Activated T-cell treated with anti-CD3 and anti-CD28 coated beads, Interleukin-2, amount 50 U/mL, for 72 hours (primary cell): ENCODE data around the gene KLF18. TPM values are rescaled to one million over a fixed set of nuclear protein-coding genes. Genes with fewer than 3 reads are reported as not detected.

ENCODE experiments used
- ATAC-seq, 2 donors: fragments of 150-1000 bp; cut with Tn5 transposase; replicated peaks in 1 of 2; 2 replicates each; pipeline ENCODE4 v1.10.0; 2021; ENCODE audit warnings: moderate library complexity in 2 of 2, mild to moderate bottlenecking in 1 of 2
- DNase-seq, 2 donors: peaks; one replicate each; pipeline ENCODE4 v3.0.0; 2021 to 2022; ENCODE audit warnings: mixed read lengths in 1 of 2
- H3K27ac Mint-ChIP-seq: one replicate; pipeline ENCODE4 v1.8.0; 2022; ENCODE audit warnings: mild to moderate bottlenecking, moderate library complexity, mixed read lengths
- H3K27me3 Mint-ChIP-seq: one replicate; pipeline ENCODE4 v1.8.0; 2022; ENCODE audit warnings: low read depth, mixed read lengths
- H3K36me3 Mint-ChIP-seq, 2 donors: one replicate each; pipeline ENCODE4 v1.8.0; 2022; ENCODE audit warnings: mixed read lengths in 2 of 2, mild to moderate bottlenecking in 1 of 2; ENCODE audit not compliant: insufficient read depth in 2 of 2
- H3K4me1 Mint-ChIP-seq: one replicate; pipeline ENCODE4 v1.8.0; 2022; ENCODE audit warnings: low read depth, mixed read lengths
- H3K4me3 Mint-ChIP-seq, 2 donors: one replicate each; pipeline ENCODE4 v1.8.0; 2022; ENCODE audit warnings: mild to moderate bottlenecking in 2 of 2, mixed read lengths in 2 of 2, moderate library complexity in 2 of 2
- H3K9me3 Mint-ChIP-seq, 2 donors: one replicate each; pipeline ENCODE4 v1.8.0; 2022; ENCODE audit warnings: mixed read lengths in 2 of 2
- total RNA-seq, 2 donors: library from RNA; stranded (reverse); gene quantifications; one replicate each; pipeline ENCODE4 v1.2.3, GENCODE V29; 2022

KLF18 gene
- total RNA-seq, result not detected

DNA sequence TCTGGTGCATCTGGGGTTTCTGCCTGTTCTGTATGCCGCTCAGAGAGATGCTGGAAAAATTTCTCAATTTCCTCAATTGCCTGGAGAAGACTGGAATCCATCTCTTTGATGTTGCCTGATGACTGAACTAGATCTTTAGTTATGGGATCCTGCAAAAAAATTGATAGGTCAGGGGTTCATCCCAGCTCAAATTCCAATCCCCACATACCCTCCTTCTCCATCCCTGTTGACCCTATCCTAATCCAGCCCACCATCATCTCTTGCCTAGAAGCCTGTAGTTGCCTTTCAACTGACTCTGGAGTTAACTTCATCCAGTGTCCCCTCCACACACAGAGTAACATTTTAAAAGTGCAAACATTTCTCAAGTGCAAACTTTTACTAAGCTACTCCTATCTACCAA, at the start of gene KLF18:
Gene KLF18, minus strand, starts transcription at position 101 of the 400 bp plus-strand sequence. Its CDS starts 0 bp downstream, at position 101.
- ATAC-seq, result no peak
- no peak for DNase-seq
- Mint-ChIP-seq H3K27me3 (peaks cover 9% of the 10 kb centered on the region), H3K4me1 (no peaks in the 10 kb centered on the region), H3K9me3 (peaks cover 11% of the 10 kb centered on the region in 2 donors), H3K4me3 (no peak within 1 kb of the TSS), H3K36me3 (peaks cover 7 to 15% of the 10 kb centered on the region in 2 donors), H3K27ac (no peak within 1 kb of the TSS)

DNA sequence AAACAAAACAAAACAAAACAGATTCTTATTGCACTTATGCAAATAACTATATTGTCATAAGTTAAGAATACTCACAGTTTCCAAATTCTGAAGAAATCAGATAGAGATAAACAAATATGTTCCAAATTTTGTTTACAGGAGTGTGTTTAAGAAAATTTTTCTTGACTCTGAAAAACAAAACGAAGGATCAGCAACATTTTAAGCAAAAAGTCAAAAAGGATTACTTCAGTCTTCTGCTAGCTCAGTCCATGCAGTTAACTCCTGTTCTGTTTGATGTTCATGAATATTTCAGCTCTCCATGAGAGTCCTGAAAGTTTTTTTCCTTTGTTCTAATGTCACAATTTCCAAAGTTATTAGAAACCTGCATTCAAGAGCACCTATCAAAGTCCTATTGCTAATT, 33.2 kb upstream of the KLF18 start:
- Mint-ChIP-seq H3K27me3 (peaks cover 14% of the 10 kb centered on the region), H3K4me1 (no peaks in the 10 kb centered on the region), H3K4me3 (no peak overlapping the region), H3K27ac (no peak overlapping the region), H3K9me3 (peaks cover 3 to 5% of the 10 kb centered on the region in 2 donors), H3K36me3 (peaks cover 4 to 9% of the 10 kb centered on the region in 2 donors)
- no peak for DNase-seq
- no peak for ATAC-seq

DNA sequence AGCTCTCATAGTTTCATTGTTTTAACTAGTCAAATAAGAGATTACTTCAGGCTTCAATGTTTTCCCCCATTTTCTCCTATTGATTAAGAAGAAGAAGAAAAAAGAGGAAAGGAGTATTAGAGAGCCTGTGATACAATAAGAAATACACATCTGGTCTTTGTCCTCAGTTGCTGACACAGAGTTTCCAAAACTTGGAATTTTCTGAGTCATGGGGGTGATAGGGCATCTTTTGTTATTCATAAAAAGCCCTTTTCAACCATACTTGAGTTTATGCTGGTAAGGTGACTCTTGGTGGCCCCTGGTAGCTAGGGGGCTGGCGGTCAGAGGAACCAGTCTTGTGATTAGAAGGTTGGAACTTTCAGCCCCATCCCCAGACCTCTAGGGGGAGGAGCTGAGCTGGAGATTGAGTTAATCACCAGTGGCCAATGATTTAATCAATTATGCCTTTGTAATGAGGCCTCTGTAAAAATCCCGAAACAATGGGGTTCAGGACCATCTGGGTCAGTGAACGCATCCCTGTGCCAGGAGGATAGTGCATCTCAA, 28.9 kb upstream of the KLF18 start:
- H3K27ac Mint-ChIP-seq, result no peak overlapping the region
- H3K36me3 Mint-ChIP-seq, result peaks cover 7 to 9% of the 10 kb centered on the region in 2 donors
- H3K27me3 Mint-ChIP-seq, result peaks cover 14% of the 10 kb centered on the region
- no peak overlapping the region for H3K4me3 Mint-ChIP-seq
- ATAC-seq (no peak), DNase-seq (no peak)
- peaks cover 5 to 8% of the 10 kb centered on the region in 2 donors for H3K9me3 Mint-ChIP-seq
- H3K4me1 Mint-ChIP-seq, result no peaks in the 10 kb centered on the region

DNA sequence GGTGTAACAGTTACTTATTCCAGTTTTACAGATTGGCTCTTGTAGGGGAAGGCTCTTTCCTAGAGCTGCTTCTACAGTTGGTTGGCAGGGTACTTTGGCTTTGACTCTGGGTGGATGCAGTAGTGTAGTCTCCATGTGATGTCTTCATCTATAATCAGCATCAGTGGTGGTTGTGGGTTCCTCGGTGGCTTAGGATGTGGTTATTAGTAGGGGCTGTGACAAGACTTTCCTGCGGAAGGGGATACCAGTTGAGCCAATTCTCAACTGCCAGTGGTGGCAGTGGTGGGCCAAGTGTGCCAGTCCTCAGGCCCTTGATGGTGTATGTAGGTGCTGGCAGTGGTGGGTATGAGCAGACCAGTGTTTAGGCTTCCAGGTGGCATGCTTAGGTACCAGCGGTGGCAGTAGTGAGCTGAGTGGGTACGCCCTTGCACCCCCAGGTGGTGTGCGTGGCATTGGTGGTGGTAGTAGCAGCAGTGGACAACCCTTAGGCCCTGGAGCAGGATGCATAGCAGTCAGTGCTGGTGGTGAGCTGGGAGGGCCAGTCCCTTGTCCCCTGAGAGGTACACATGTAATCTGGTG, 27.2 kb upstream of the KLF18 start:
- Mint-ChIP-seq H3K27ac (no peak overlapping the region), H3K27me3 (peaks cover 9% of the 10 kb centered on the region), H3K4me1 (no peaks in the 10 kb centered on the region), H3K4me3 (no peak overlapping the region), H3K9me3 (peaks cover 2 to 6% of the 10 kb centered on the region in 2 donors), H3K36me3 (peaks cover 0 to 4% of the 10 kb centered on the region in 2 donors)
- ATAC-seq, result no peak
- no peak for DNase-seq

DNA sequence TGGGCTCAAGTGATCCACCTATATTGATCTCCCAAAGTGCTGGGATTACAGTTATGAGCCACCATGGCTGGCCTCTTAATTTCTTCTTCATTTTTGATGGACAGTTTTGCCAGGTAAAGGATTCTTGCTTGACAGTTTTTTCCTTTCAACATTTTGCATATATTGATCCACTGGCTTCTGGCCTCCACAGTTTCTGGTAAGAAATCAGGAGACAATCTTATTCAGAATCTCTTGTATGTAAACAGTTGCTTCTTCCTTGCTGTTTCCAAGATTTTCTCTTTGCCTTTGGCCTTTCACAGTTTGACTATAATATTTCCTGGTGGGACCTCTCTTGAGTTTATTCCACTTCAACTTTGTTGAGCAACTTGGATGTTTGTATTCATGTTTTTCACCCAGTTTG, 20.1 kb upstream of the KLF18 start:
- Mint-ChIP-seq H3K27me3 (no peaks in the 10 kb centered on the region), H3K4me1 (no peaks in the 10 kb centered on the region), H3K9me3 (peaks cover 0 to 2% of the 10 kb centered on the region in 2 donors), H3K36me3 (no peaks in the 10 kb centered on the region), H3K27ac (no peak overlapping the region), H3K4me3 (no peak overlapping the region)
- ATAC-seq (no peak), DNase-seq (no peak)

DNA sequence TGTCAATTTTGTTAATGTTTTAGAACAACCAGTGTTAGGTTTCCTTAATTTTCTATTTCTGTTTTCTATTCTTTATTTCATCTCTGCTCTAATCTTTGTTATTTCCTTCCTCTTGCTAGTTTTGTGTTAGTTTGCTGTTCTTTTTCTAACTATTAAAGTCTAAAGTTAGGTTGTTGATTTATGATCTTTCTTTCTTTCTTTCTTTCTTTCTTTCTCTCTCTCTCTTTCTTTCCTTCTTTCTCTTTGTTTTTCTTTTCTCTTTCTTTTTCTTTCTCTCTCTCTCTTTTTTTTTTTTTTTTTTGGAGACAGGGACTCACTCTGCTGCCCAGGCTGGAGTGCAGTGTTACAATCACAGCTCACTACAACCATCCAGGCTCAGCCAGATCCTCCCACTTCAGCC, 17.4 kb upstream of the KLF18 start:
- Mint-ChIP-seq H3K27ac (no peak overlapping the region), H3K9me3 (peaks cover 0 to 2% of the 10 kb centered on the region in 2 donors), H3K4me1 (no peaks in the 10 kb centered on the region), H3K36me3 (no peaks in the 10 kb centered on the region), H3K27me3 (no peaks in the 10 kb centered on the region), H3K4me3 (no peak overlapping the region)
- ATAC-seq (no peak), DNase-seq (no peak)

DNA sequence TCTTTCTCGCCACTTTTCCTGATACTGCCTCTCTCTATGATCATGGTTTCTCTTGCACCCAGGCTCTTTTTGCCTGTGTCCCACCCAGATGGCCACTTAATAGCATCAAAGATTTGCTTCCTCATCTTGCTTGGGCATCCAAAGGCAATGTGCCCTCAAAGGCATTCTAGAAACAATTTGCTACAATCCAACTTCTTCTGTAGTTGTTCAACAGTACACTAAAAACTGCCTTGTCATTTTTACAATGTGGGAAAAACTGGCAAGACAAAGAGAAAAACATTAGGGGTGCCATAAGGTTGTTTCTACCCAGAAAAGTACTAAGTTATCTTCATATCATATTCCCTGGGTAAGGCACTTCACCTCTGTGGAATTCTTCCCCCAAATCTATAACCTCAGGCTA, 16.5 kb upstream of the KLF18 start:
- no peaks in the 10 kb centered on the region for H3K9me3 Mint-ChIP-seq
- no peak overlapping the region for H3K27ac Mint-ChIP-seq
- H3K4me3 Mint-ChIP-seq, result no peak overlapping the region
- DNase-seq (no peak), ATAC-seq (no peak)
- no peaks in the 10 kb centered on the region for H3K27me3 Mint-ChIP-seq
- no peaks in the 10 kb centered on the region for H3K36me3 Mint-ChIP-seq
- H3K4me1 Mint-ChIP-seq, result no peaks in the 10 kb centered on the region

DNA sequence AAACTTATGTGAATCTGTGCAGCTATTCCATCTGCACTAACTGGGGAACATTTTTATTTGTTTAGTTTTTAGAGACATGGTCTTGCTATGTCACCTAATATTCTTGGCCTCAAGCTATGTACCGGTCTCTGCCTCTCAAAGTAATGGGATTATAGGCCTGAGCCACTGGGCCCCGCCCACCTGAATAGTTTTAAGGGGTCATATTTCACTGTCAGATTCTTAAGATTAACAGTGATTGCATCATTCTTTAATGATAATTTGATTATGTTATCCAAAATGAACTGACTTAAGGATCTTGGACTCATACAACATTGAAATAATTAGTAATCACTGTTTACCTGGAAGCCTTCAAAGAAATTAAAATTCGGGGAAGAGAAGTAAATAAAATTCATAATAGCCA, 12.6 kb upstream of the KLF18 start:
- no peaks in the 10 kb centered on the region for H3K36me3 Mint-ChIP-seq

DNA sequence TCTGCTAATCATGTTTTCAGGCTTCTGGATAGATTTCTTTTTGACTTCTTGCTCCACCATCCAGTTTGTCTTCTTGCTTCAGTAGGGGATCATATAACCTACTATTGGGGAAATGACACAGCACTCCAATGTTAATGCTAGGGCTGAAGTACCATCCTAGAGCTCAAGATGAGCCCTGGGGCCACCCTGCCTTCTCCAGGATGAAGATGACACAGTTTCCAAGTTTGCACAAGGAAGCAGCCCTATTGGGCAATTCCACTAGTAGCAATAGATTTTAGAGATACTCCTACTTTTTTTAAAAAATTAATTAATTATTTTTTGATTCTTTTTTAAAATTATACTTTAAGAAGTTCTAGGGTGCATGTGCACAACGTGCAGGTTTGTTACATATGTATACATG, 11.3 kb upstream of the KLF18 start:
- Mint-ChIP-seq H3K27ac (no peak overlapping the region), H3K36me3 (no peaks in the 10 kb centered on the region), H3K4me1 (no peaks in the 10 kb centered on the region), H3K27me3 (peaks cover 17% of the 10 kb centered on the region), H3K9me3 (no peaks in the 10 kb centered on the region), H3K4me3 (no peak overlapping the region)
- ATAC-seq, result no peak
- no peak for DNase-seq

More for the DNA sequence above, 12.6 kb upstream of the KLF18 start:
- DNase-seq (no peak), ATAC-seq (no peak)
- Mint-ChIP-seq H3K4me3 (no peak overlapping the region), H3K27ac (no peak overlapping the region), H3K27me3 (peaks cover 17% of the 10 kb centered on the region), H3K4me1 (no peaks in the 10 kb centered on the region), H3K9me3 (no peaks in the 10 kb centered on the region)

DNA sequence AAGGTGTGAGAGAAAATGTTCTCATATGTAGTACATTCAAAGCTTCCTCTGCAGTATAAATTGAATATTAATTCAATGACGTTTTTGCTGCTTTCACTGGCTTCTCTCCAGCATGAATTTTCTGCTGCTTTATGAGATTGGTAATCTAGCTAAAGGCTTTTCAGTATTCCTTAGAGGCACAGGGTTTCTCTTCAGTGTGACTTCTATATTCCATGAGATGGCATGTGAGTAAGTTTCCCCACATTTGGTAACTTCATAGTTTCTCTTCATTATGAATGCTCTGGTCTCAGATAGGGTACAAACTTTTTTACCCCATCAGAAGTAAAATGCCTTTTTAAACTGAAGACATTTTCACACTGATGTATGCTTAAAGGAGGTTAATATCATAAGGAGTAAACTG, 10.4 kb upstream of the KLF18 start:
- DNase-seq, result no peak
- Mint-ChIP-seq H3K4me1 (no peaks in the 10 kb centered on the region), H3K9me3 (no peaks in the 10 kb centered on the region), H3K36me3 (no peaks in the 10 kb centered on the region), H3K27ac (no peak overlapping the region), H3K4me3 (peak overlapping the region in 1 of 2 donors; percentile 47), H3K27me3 (peaks cover 17% of the 10 kb centered on the region)
- no peak for ATAC-seq

DNA sequence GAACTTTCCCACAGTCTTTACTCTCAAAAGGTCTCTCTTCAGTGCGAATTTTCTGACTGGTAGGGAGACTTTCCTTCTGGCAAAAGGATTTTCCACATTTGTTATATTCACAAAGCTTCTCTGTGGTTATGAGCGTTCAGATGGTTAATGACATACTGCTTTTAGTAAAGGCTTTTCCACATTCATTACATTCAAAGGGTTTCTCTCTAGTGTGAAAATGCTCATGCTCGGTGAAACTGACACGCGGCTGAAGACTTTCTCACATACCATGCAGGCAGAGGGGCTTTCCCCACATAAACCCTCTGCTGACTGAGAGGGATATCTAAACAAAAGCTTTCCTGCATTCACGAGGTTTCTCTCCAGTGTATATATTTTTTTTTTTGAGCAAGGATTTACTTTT, 9.9 kb upstream of the KLF18 start:
- Mint-ChIP-seq H3K27ac (peak overlapping the region; percentile 38), H3K4me1 (no peaks in the 10 kb centered on the region), H3K36me3 (no peaks in the 10 kb centered on the region), H3K27me3 (peaks cover 17% of the 10 kb centered on the region), H3K9me3 (peaks cover 2% of the 10 kb centered on the region in 2 donors), H3K4me3 (peak overlapping the region in 1 of 2 donors; percentile 47)
- DNase-seq (peak in 1 of 2 donors; percentile 1), ATAC-seq (peak in 1 of 2 donors; percentile 53)

DNA sequence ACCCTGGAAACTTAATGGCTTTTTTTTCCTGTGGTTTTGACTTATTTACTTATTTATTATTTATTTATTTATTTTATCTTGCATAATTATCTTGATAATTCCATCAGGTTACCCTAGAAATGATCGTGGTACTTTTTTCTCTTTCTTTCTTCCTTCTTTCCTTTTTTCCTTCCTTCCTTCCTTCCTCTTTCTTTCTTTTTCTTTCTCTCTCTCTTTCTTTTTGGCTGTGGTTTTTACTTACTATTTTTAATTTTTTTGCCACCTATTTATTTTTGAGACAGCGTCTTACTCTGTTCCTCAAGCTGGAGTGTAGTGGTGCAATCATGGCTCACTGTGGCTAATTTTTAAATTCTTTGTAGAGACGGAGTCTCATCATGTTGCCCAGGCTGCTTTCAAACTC, 6.2 kb upstream of the KLF18 start:
- H3K4me3 Mint-ChIP-seq, result no peak overlapping the region
- H3K4me1 Mint-ChIP-seq, result no peaks in the 10 kb centered on the region
- H3K27ac Mint-ChIP-seq, result peak overlapping the region; percentile 87
- peaks cover 7 to 15% of the 10 kb centered on the region in 2 donors for H3K36me3 Mint-ChIP-seq
- H3K27me3 Mint-ChIP-seq, result peaks cover 15% of the 10 kb centered on the region
- ATAC-seq, result no peak
- no peak for DNase-seq
- H3K9me3 Mint-ChIP-seq, result peaks cover 12 to 13% of the 10 kb centered on the region in 2 donors

DNA sequence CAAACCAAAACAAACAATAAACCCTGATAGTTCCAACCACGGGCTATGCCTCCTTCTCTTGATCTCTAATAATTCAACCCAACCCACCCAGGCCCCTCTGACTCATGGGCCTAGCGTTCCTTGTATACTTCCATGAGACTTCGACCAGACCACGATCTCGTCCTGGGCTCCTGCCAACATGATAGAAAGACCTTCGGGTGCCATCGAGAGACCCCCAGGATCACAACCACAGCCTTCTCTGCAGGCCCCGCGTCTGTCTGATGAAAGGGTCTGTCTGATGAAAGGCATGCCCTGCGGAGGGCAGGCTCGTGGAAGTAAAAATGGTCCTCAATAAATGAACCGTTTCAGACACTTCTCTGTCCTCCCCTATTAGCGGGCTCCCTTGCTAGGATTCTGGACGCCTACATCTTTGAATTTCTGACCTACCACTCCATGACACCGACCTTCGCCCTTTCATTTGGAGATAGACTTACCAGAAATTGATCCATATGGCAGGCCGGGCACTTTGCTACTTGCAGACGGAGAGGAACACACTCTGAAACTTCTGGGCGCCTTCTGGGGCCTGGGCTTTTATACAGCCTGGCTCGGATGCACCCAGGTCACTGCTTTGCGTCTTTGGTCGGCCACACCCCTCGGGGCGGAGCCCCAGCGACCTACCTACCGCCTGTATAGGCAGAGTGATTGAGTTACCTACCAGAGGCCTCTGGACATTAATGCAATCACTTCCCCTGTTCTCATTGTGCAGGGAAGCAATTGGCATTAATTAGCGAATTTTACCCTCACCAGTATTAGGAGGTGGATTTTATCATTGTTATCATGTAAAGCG, 5.3 kb upstream of the KLF18 start:
- no peaks in the 10 kb centered on the region for H3K4me1 Mint-ChIP-seq
- DNase-seq, result no peak
- H3K27ac Mint-ChIP-seq, result no peak overlapping the region
- H3K36me3 Mint-ChIP-seq, result peaks cover 7 to 15% of the 10 kb centered on the region in 2 donors
- H3K27me3 Mint-ChIP-seq, result peaks cover 13% of the 10 kb centered on the region
- H3K9me3 Mint-ChIP-seq, result peaks cover 12 to 13% of the 10 kb centered on the region in 2 donors
- no peak for ATAC-seq
- H3K4me3 Mint-ChIP-seq, result no peak overlapping the region
